SKM-1 (cell line): ENCODE results near the gene GALNT12.

Source experiments
- DNase-seq: peaks from one replicate; lab custom pipeline; 2025; ENCODE audit not compliant: unreplicated experiment; lab: John Stamatoyannopoulos, UW

Gene GALNT12

GRCh38 chr9:98877311-98877710 is 69.8 kb downstream of the GALNT12 start:
- DNase-seq = no peak

- no peak for DNase-seq
Observed at GRCh38 chr9:98879094-98879962, 71.9 kb downstream of the GALNT12 start.

GRCh38 chr9:98879963-98880310 is 72.5 kb downstream of the GALNT12 start:
- no peak for DNase-seq

GRCh38 chr9:98880311-98881015 is 73.0 kb downstream of the GALNT12 start:
- no peak for DNase-seq

- DNase-seq = no peak
Observed at GRCh38 chr9:98881356-98881755, 73.9 kb downstream of the GALNT12 start.

GRCh38 chr9:98881836-98882568 is 74.5 kb downstream of the GALNT12 start:
- no peak for DNase-seq

GRCh38 chr9:98882569-98882923 is 75.1 kb downstream of the GALNT12 start:
- DNase-seq = no peak

- no peak for DNase-seq
Observed at GRCh38 chr9:98883276-98883675, 75.8 kb downstream of the GALNT12 start.

GRCh38 chr9:98884849-98885248 is 77.4 kb downstream of the GALNT12 start:
- no peak for DNase-seq

GRCh38 chr9:98885575-98886295 is 78.3 kb downstream of the GALNT12 start:
- DNase-seq = no peak

GRCh38 chr9:98886691-98887229 is 79.3 kb downstream of the GALNT12 start:
- no peak for DNase-seq

GRCh38 chr9:98887918-98888510 is 80.5 kb downstream of the GALNT12 start:
- no peak for DNase-seq

GRCh38 chr9:98888801-98889421 is 81.4 kb downstream of the GALNT12 start:
- no peak for DNase-seq

- DNase-seq = no peak
Observed at GRCh38 chr9:98890256-98890655, 82.8 kb downstream of the GALNT12 start.

- no peak for DNase-seq
Observed at GRCh38 chr9:98892288-98892687, 84.8 kb downstream of the GALNT12 start.

- no peak for DNase-seq
Observed at GRCh38 chr9:98892690-98893089, 85.2 kb downstream of the GALNT12 start.

GRCh38 chr9:98894171-98894570 is 86.7 kb downstream of the GALNT12 start:
- no peak for DNase-seq

- DNase-seq = no peak
Observed at GRCh38 chr9:98894761-98895160, 87.3 kb downstream of the GALNT12 start.

- no peak for DNase-seq
Observed at GRCh38 chr9:98896632-98897031, 89.2 kb downstream of the GALNT12 start.

GRCh38 chr9:98897745-98898144 is 90.3 kb downstream of the GALNT12 start:
- DNase-seq = no peak
